Prostate gland (tissue), 2 donors: ENCODE measurements around the gene MGAT1. TPM values are rescaled to one million over a fixed set of nuclear protein-coding genes. Genes with fewer than 3 reads are reported as not detected.

Experiments used
- DNase-seq: peaks from one replicate; pipeline ENCODE4 v3.0.0-alpha.2; 2019; ENCODE audit warnings: low spot score
- H3K27ac ChIP-seq, 2 donors: fragments of 200-600 bp; sonication (generic); 2 replicates each; pipeline ENCODE4 v1.5.1; 2017 to 2019
- H3K27me3 ChIP-seq: fragments of 200-600 bp; sonication (generic); replicated peaks from 2 replicates; pipeline ENCODE4 v1.5.1; 2019; ENCODE audit not compliant: insufficient read depth
- H3K36me3 ChIP-seq, 2 donors: fragments of 200-600 bp; sonication (generic); 1 replicate in 1 of 2; 2 replicates in 1 of 2; pipeline versions ENCODE4 v1.5.1 to v1.8.1; 2017 to 2019
- H3K4me1 ChIP-seq: fragments of 200-600 bp; sonication (generic); replicated peaks from 2 replicates; pipeline ENCODE4 v1.5.1; 2019
- H3K4me3 ChIP-seq, 2 donors: fragments of 200-600 bp; sonication (generic); 2 replicates each; pipeline ENCODE4 v1.5.1; 2017 to 2019
- H3K9me3 ChIP-seq: fragments of 200-600 bp; sonication (generic); 2 replicates; pipeline ENCODE4 v1.5.1; 2017
- CTCF ChIP-seq, 4 experiments: fragments of 200-600 bp in 2 of 4; fragments of 450-650 bp in 2 of 4; sonication (generic) in 2 of 4; IDR thresholded peaks; 1 replicate in 3 of 4; 2 replicates in 1 of 4; pipeline ENCODE4 v1.5.1; 2016 to 2019; ENCODE audit warnings: antibody characterized with exemption in 4 of 4, mild to moderate bottlenecking in 2 of 4, moderate library complexity in 2 of 4
- POLR2A ChIP-seq: fragments of 450-650 bp; IDR thresholded peaks from one replicate; pipeline ENCODE4 v1.6.1; 2016; ENCODE audit warnings: antibody characterized with exemption, mild to moderate bottlenecking
- POLR2AphosphoS5 ChIP-seq: sonication (generic); formaldehyde crosslinking; IDR thresholded peaks from one replicate; pipeline ENCODE4 v1.6.1; 2017; ENCODE audit warnings: antibody characterized with exemption
- WGBS: methylation state at CpG from one replicate; pipeline ENCODE4 v1.1.5; 2018; 5-methylcytosine and 5-hydroxymethylcytosine counted together
- intact Hi-C: fragments of 100-400 bp; cut with DNase I; formaldehyde crosslinking; loops from one replicate; pipeline ENCODE4 v1.14.2; 2022
- total RNA-seq, 2 donors: library from RNA; depleted of rRNA; stranded (reverse); fragments of >200 nt; gene quantifications; one replicate each; pipeline ENCODE4 v1.1.0, GENCODE V29; 2016

MGAT1 gene
- total RNA-seq, 2 donors from 2014 or later: 142 to 159 TPM

GRCh38 chr5:180799902-180800801, 2.5 kb downstream of the MGAT1 start:
- H3K4me1 ChIP-seq: peaks cover 19% of the 10 kb centered on the region
- DNase-seq: no peak
- no peak overlapping the region for H3K4me3 ChIP-seq
- intact Hi-C loops: loop anchor here (5.0 to 10.0 kb wide), 2 partner anchors 62 to 445 kb away; partner anchors contain the start of genes RACK1 and ZFP62
- TF ChIP-seq POLR2A (no peak), CTCF (IDR thresholded peaks at IDR 0.05) (no peak), POLR2AphosphoS5 (no peak)
- WGBS: 71% methylated on average over 6 of the region's 6 CpGs
- H3K36me3 ChIP-seq: no peaks in the 10 kb centered on the region
- H3K27ac ChIP-seq: no peak overlapping the region
- H3K9me3 ChIP-seq: no peaks in the 10 kb centered on the region
- H3K27me3 ChIP-seq: no peaks in the 10 kb centered on the region

DNA sequence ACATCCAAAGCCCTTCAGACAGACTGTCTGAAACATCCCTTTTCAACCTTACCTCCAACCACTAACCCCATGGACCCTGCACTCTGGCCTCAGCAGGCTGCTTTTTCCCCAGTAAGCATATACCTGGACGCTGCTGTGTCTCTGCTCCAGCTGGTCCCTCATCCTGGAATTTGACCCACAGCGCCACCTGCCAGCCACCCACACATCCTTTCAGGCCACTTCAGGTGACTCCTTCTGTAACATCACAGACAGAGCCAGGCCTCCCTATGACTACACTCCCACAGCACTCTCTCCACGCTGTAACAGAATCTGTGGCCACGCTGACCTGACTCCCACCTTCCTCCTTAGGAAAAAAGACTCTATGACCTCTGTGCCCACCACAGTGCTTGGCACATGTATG, 3.4 kb downstream of the MGAT1 start:
- no peak for DNase-seq
- H3K36me3 ChIP-seq: no peaks in the 10 kb centered on the region
- TF ChIP-seq POLR2AphosphoS5: no peak
- TF ChIP-seq CTCF (IDR thresholded peaks at IDR 0.05): peak in 2 of 4 experiments; percentile 33 to 38
- no peak overlapping the region for H3K27ac ChIP-seq
- H3K27me3 ChIP-seq: no peaks in the 10 kb centered on the region
- intact Hi-C loops: no loop called here
- no peaks in the 10 kb centered on the region for H3K9me3 ChIP-seq
- no peak overlapping the region for H3K4me3 ChIP-seq
- WGBS: 60% methylated on average over 4 of the region's 4 CpGs
- peaks cover 17% of the 10 kb centered on the region for H3K4me1 ChIP-seq

GRCh38 chr5:180798193-180798592, 4.4 kb downstream of the MGAT1 start:
- 88% methylated on average over 11 of the region's 11 CpGs for WGBS
- Histone ChIP-seq H3K4me3 (no peak overlapping the region), H3K27me3 (no peaks in the 10 kb centered on the region), H3K4me1 (peaks cover 9% of the 10 kb centered on the region), H3K36me3 (no peaks in the 10 kb centered on the region), H3K27ac (no peak overlapping the region), H3K9me3 (no peaks in the 10 kb centered on the region)
- no peak for DNase-seq
- TF ChIP-seq CTCF (IDR thresholded peaks at IDR 0.05) (no peak), POLR2A (no peak), POLR2AphosphoS5 (no peak)
- intact Hi-C loops: no loop called here

GRCh38 chr5:180797256-180798192, 5.1 kb downstream of the MGAT1 start:
- Histone ChIP-seq H3K9me3 (no peaks in the 10 kb centered on the region), H3K4me3 (no peak overlapping the region), H3K36me3 (peaks cover 2 to 4% of the 10 kb centered on the region in 2 donors), H3K27me3 (no peaks in the 10 kb centered on the region), H3K4me1 (peaks cover 6% of the 10 kb centered on the region), H3K27ac (no peak overlapping the region)
- 86% methylated on average over 10 of the region's 10 CpGs for WGBS
- intact Hi-C loops: no loop called here
- no peak for DNase-seq
- TF ChIP-seq POLR2A (no peak), CTCF (IDR thresholded peaks at IDR 0.05) (no peak), POLR2AphosphoS5 (no peak)
